A673 (cell line): ENCODE measurements around the gene DLK1. TPM values are rescaled to one million over a fixed set of nuclear protein-coding genes. Genes with fewer than 3 reads are reported as not detected.

Experiments
- BruUV-seq: library from RNA; stranded (reverse); fragments of 400-500 nt; replicated peaks from 2 replicates; lab custom pipeline; 2021; lab: Mats Ljungman, UMichigan
- CTCF ChIA-PET: fragments of 300-600 bp; sonication (Branson Sonifier 250); formaldehyde crosslinking; loops from one replicate; lab custom pipeline; 2022; ENCODE audit warnings: antibody characterized with exemption; lab: Charles Lee
- POLR2A ChIA-PET: fragments of 300-600 bp; sonication (Branson Sonifier 250); formaldehyde crosslinking; loops from one replicate; lab custom pipeline; 2022; ENCODE audit warnings: antibody characterized with exemption; ENCODE audit not compliant: low non-redundant PET; lab: Charles Lee
- DNase-seq: peaks from one replicate; pipeline ENCODE4 v3.0.0-alpha.2; 2015; ENCODE audit warnings: low spot score
- H3K27ac ChIP-seq: fragments of 200-600 bp; sonication (generic); 2 replicates; pipeline ENCODE4 v1.5.1; 2016; ENCODE audit warnings: mixed run types, low read depth, mild to moderate bottlenecking, mixed read lengths, antibody characterized with exemption, low read length; ENCODE audit not compliant: poor library complexity, severe bottlenecking
- H3K27me3 ChIP-seq: fragments of 200-600 bp; sonication (generic); replicated peaks from 2 replicates; pipeline ENCODE4 v1.6.1; 2017; ENCODE audit warnings: mixed run types, low read depth, mild to moderate bottlenecking, mixed read lengths, antibody characterized with exemption, low read length; ENCODE audit not compliant: insufficient read depth, poor library complexity
- H3K36me3 ChIP-seq: fragments of 200-600 bp; sonication (generic); 2 replicates; pipeline ENCODE4 v1.6.1; 2016; ENCODE audit warnings: mixed run types, mild to moderate bottlenecking, mixed read lengths, antibody characterized with exemption, low read length; ENCODE audit not compliant: insufficient read depth, poor library complexity, severe bottlenecking
- H3K4me1 ChIP-seq: fragments of 200-600 bp; sonication (generic); 2 replicates; pipeline ENCODE4 v1.6.1; 2017; ENCODE audit warnings: mixed run types, mild to moderate bottlenecking, mixed read lengths, antibody characterized with exemption, low read length; ENCODE audit not compliant: insufficient read depth, poor library complexity, severe bottlenecking
- H3K4me3 ChIP-seq: fragments of 200-600 bp; sonication (generic); 2 replicates; pipeline ENCODE4 v1.5.1; 2016; ENCODE audit warnings: low read depth, mixed run types, mild to moderate bottlenecking, mixed read lengths, low read length; ENCODE audit not compliant: poor library complexity, severe bottlenecking
- H3K9me3 ChIP-seq: fragments of 200-600 bp; sonication (generic); 2 replicates; pipeline ENCODE4 v1.6.1; 2016; ENCODE audit warnings: mixed run types, low read depth, mild to moderate bottlenecking, mixed read lengths, antibody characterized with exemption, low read length; ENCODE audit not compliant: poor library complexity, severe bottlenecking
- EZH2 ChIP-seq: fragments of 200-600 bp; sonication (generic); IDR thresholded peaks from 2 replicates; pipeline ENCODE4 v1.6.1; 2017; ENCODE audit warnings: borderline replicate concordance, low read depth, mild to moderate bottlenecking, mixed read lengths, antibody characterized with exemption, low read length; ENCODE audit not compliant: poor library complexity, severe bottlenecking
- intact Hi-C: fragments of 100-400 bp; cut with micrococcal nuclease; formaldehyde crosslinking; loops from one replicate; pipeline ENCODE4 v1.10.0; 2022; ENCODE audit not compliant: unreplicated experiment
- total RNA-seq: library from RNA; stranded (reverse); gene quantifications from 2 replicates; pipeline ENCODE4 v1.2.3, GENCODE V29; 2021
- TF ChIP-seq, protein P1 (sequence below): fragments of 300-800, 200-600 bp; sonication (generic); conservative IDR thresholded peaks from 2 replicates; pipeline ENCODE4 v1.5.1; 2017; ENCODE audit warnings: low read depth, mild to moderate bottlenecking, antibody characterized with exemption, low read length, moderate library complexity, mixed read lengths

DLK1 gene
- total RNA-seq, 1 experiment from 2014 or later: not detected

DNA sequence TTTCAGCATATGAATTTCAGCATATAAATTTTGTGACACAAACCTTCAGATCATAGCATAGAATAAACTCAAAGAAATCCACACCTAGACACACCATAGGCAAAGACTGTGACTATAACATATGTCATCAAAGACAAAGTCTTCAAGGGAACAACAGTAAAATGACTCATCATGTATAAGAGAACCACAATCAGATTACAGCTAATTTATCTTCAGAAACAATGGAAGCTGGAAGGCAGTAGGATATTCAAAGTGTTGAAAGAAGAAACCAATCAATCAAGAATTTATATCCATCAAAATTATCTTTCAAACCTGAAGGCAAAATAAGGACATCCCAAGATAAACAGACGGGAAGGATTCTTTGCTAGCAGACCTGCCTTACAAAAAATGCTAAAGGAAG lies 29.0 kb downstream of the DLK1 start:
- DNase-seq: no peak
- CTCF ChIA-PET: no interaction called here
- intact Hi-C loops: no loop called here
- Histone ChIP-seq H3K9me3 (no peaks in the 10 kb centered on the region), H3K4me1 (no peaks in the 10 kb centered on the region), H3K27ac (no peak overlapping the region), H3K4me3 (no peak overlapping the region), H3K36me3 (no peaks in the 10 kb centered on the region), H3K27me3 (no peaks in the 10 kb centered on the region)
- no TSS peak for BruUV-seq
- POLR2A ChIA-PET: no interaction called here
- TF ChIP-seq, protein P1, sequence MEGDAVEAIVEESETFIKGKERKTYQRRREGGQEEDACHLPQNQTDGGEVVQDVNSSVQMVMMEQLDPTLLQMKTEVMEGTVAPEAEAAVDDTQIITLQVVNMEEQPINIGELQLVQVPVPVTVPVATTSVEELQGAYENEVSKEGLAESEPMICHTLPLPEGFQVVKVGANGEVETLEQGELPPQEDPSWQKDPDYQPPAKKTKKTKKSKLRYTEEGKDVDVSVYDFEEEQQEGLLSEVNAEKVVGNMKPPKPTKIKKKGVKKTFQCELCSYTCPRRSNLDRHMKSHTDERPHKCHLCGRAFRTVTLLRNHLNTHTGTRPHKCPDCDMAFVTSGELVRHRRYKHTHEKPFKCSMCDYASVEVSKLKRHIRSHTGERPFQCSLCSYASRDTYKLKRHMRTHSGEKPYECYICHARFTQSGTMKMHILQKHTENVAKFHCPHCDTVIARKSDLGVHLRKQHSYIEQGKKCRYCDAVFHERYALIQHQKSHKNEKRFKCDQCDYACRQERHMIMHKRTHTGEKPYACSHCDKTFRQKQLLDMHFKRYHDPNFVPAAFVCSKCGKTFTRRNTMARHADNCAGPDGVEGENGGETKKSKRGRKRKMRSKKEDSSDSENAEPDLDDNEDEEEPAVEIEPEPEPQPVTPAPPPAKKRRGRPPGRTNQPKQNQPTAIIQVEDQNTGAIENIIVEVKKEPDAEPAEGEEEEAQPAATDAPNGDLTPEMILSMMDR: no peak
- TF ChIP-seq EZH2: no peak

- Histone ChIP-seq H3K36me3 (no peaks in the 10 kb centered on the region), H3K4me3 (no peak overlapping the region), H3K4me1 (peaks cover 6% of the 10 kb centered on the region), H3K27ac (no peak overlapping the region), H3K9me3 (no peaks in the 10 kb centered on the region), H3K27me3 (no peaks in the 10 kb centered on the region)
- ChIA-PET POLR2A (interaction anchor here (0.6 kb wide), 1 partner anchor 386 kb away, joined by 3 read pairs; a partner anchor contains a TSS), CTCF (no interaction called here)
- intact Hi-C loops: no loop called here
- no TSS peak for BruUV-seq
- TF ChIP-seq, protein P1: no peak
- no peak for TF ChIP-seq EZH2
- no peak for DNase-seq
Measured at GRCh38 chr14:100761481-100761880, 34.8 kb downstream of the DLK1 start.

- Histone ChIP-seq H3K36me3 (no peaks in the 10 kb centered on the region), H3K27ac (no peak overlapping the region), H3K4me3 (no peak overlapping the region), H3K9me3 (no peaks in the 10 kb centered on the region), H3K27me3 (no peaks in the 10 kb centered on the region), H3K4me1 (peaks cover 6% of the 10 kb centered on the region)
- CTCF ChIA-PET: no interaction called here
- intact Hi-C loops: no loop called here
- TF ChIP-seq, protein P1: no peak
- TF ChIP-seq EZH2: no peak
- DNase-seq: peak; percentile 23
- POLR2A ChIA-PET: no interaction called here
- BruUV-seq: no TSS peak
Measured at GRCh38 chr14:100762089-100762515, 35.4 kb downstream of the DLK1 start.
